ENCODE results near the gene TSPO. TPM values are rescaled to one million over a fixed set of nuclear protein-coding genes. Genes with fewer than 3 reads are reported as not detected.
"Not testable (repeated sequence)": the region's sequence is repeated elsewhere in the genome, so short reads cannot be mapped to it uniquely, and the experiment has no call there.

Gene TSPO
- 125 TPM for polyA plus RNA-seq

DNA sequence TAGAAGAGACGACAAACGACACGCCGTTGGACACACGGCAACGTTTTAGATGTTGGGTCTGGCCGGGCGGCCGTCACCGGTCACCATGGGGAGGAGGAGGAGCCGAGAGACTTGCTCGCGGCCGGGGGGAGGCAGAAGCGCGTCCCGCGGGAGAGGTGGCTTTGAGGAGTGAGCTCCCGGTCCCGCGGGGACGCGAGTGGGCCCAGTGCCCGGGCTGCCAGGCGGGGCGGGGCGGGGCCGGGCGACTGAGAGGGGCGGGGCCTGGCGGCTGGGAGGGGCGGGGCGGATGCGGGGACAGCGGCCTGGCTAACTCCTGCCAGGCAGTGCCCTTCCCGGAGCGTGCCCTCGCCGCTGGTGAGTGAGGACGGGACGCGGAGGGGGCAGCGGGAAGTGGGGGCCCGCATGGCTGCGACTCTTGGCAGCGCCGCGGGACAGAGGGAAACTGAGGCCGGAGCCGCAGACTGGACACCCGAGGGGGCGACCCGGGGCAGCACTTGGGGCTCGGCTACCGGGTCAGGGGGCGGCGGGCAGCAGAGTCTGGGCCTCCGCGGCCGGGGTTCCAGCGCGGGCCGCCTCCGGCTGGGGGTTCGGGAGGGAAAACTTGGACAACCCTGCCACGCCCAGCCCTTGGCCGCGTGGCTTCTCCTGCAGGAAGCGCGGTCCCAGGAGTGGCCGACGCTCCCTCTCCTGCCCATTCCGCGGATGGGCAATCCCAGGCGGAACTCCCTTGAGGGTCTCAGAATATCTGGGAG is at the start of gene TSPO:
Gene TSPO, plus strand, starts transcription at position 309 of the 752 bp plus-strand sequence. CDS start 7,680 bp downstream, outside the sequence.
- H3K27ac Mint-ChIP-seq: peak within 1 kb of the TSS in 2 of 3 donors; percentile 53 to 86
- peaks cover 17 to 25% (median 20%) of the 10 kb centered on the region in 3 donors for H3K4me1 Mint-ChIP-seq
- peaks cover 4% of the 10 kb centered on the region for H3K27me3 Mint-ChIP-seq
- peak within 1 kb of the TSS; percentile 69 to 97 (median 90) for H3K4me3 Mint-ChIP-seq
- no peaks in the 10 kb centered on the region for H3K9me3 Mint-ChIP-seq
- no peaks in the 10 kb centered on the region for H3K36me3 Mint-ChIP-seq

DNA sequence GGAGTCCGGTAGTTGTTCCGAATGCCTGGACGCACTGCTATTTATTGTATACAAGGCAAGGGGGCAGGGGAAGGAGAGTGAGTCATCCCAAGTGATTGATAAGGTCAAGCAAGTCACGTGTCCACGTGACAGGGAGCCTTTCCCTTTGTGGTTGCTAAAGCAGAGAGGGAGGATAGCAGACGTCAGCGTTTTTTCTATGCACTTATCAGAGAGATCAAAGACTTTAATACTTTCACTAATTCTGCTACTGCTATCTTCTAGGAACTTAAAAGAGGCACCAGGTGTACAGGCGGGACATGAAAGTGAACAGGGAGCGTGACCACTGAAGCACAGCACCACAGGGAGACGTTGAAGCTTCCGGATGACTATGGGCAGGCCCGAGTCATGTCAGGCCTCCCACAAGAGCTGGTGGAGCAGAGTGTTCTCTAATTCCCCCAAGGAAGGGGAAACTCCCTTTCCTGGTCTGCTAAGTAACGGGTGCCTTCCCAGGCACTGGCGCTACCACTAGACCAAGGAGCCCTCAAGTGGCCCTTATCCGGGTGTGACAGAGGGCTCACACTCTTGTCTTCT is 47.2 kb upstream of the TSPO start:
- H3K27me3 Mint-ChIP-seq: peaks cover 12% of the 10 kb centered on the region
- not testable (repeated sequence) for H3K4me3 Mint-ChIP-seq, H3K36me3 Mint-ChIP-seq, H3K9me3 Mint-ChIP-seq, H3K4me1 Mint-ChIP-seq, H3K27ac Mint-ChIP-seq

DNA sequence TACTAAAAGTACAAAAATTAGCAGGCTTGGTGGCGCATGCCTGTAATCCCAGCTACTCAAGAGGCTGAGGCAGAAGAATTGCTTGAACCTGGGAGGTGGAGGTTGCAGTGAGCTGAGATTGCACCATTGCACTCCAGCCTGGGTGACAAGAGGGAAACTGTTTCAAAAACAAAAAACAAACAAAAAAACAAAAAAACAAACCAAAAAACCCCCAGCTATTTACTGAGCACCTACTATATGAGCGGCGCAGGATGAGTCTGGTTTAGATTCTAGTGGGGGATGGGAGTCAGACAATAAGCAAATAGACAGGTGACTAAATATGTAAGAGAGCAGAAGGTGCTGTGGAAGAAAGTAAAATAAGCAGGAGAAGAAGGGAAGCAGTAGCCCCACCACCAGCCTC is 46.4 kb upstream of the TSPO start:
- not testable (repeated sequence) for H3K4me1 Mint-ChIP-seq, H3K27ac Mint-ChIP-seq, H3K4me3 Mint-ChIP-seq, H3K36me3 Mint-ChIP-seq, H3K9me3 Mint-ChIP-seq
- peaks cover 18% of the 10 kb centered on the region for H3K27me3 Mint-ChIP-seq

DNA sequence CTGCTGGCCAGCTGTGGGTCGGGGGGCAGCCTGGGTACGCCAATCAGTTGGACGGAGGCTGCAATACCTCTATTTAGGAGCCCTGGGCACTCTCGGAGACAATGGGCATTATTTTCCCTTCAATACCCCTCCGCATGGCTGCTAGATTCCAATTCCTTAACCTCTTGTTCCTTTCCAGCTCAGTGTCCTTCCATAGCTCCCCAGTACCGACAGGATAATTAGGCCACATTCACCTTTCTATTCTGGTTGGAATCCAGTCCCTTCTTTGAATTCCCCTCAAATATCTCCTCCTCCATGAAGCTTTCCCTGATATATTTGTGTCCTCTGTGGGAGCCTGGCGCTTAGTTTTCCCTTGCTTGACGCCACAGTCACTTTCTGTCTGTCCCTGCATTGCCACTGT is 45.1 kb upstream of the TSPO start:
- Mint-ChIP-seq H3K4me1 (peaks cover 3 to 4% (median 4%) of the 10 kb centered on the region in 3 donors), H3K27ac (no peak overlapping the region), H3K9me3 (peaks cover 0 to 1% (median 0%) of the 10 kb centered on the region in 3 donors), H3K4me3 (no peak overlapping the region), H3K36me3 (no peaks in the 10 kb centered on the region), H3K27me3 (peaks cover 22% of the 10 kb centered on the region)

DNA sequence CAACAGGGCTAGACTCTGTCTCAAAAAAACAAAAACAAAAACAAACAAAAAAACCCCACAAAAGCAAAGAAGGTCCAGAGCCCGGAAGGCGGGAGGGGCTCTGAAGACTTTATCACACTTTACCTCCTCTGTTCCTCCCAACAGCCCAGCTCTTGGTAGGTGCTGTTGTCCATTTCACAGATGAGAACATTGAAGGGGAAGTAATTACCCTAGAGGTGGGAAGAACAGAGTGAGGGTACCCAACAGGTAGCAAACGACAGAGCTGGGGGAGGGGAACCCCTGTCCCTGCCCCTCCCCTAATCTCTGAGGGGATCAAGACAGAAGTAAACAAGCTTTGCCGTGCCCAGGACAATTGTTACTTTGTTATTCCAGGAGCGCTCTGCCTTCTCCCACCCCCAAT is 41.8 kb upstream of the TSPO start:
- Mint-ChIP-seq H3K27me3 (peaks cover 45% of the 10 kb centered on the region), H3K27ac (no peak overlapping the region), H3K4me3 (peak overlapping the region in 2 of 4 donors; percentile 40 to 57), H3K4me1 (peaks cover 15 to 19% (median 15%) of the 10 kb centered on the region in 3 donors), H3K36me3 (peaks cover 1% of the 10 kb centered on the region), H3K9me3 (peaks cover 0 to 1% (median 0%) of the 10 kb centered on the region in 3 donors)

DNA sequence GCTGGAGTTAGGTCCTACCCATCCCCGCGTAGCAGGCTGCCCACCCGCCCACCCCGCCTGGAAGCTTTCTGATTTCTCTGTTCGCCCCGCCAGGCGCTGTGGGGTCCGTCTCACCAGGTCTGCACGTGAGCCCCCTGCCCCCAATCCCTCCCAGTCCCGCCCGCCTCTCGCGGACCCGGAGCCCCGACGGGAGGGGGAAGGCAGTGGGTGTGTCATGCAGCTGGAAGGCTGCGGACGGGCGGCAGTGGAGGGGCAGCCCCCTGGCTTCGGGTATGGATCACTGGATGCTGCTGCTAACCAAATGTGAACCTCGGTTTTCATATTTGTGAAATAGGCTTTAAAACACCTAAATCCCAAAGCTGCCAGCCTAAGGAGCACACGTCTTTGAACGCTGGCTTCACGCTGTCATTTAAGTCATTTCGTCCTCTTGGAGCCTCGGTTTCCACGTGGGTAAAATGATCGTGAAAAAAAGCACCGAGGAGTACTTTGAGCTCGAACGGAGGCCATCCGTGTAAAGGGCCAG is 41.4 kb upstream of the TSPO start:
- H3K36me3 Mint-ChIP-seq: peaks cover 1% of the 10 kb centered on the region
- H3K9me3 Mint-ChIP-seq: peaks cover 0 to 1% (median 0%) of the 10 kb centered on the region in 3 donors
- H3K4me3 Mint-ChIP-seq: peak overlapping the region; percentile 76 to 93 (median 84)
- peaks cover 50% of the 10 kb centered on the region for H3K27me3 Mint-ChIP-seq
- H3K27ac Mint-ChIP-seq: peak overlapping the region in 1 of 3 donors; percentile 22
- peaks cover 15 to 22% (median 19%) of the 10 kb centered on the region in 3 donors for H3K4me1 Mint-ChIP-seq

DNA sequence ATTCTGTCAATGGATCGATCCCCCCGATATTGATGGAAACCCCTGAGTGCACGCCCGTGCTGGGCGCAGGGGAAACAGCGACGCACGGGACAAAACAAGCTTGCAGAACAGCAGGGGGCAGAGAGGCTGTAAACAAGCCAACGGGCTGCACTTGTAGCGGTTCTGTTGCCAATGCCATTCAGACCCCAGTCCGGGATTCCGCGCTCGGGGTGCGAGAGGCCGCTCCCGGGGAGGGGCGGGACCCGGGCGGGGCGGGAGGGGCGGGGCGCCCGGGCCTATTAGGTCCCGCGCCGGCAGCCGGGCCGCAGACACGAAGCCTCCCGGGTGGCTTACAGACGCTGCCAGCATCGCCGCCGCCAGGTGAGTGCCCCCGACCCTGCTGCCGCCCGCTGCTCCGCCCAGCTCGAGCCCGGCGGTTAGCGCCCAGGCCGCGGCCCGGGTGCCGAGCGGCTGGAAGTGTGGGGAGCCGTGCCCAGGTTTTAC is 40.9 kb upstream of the TSPO start, which contains the start of gene BIK:
Gene BIK, plus strand, starts transcription at position 307 of the 483 bp plus-strand sequence. CDS start 13,273 bp downstream, outside the sequence.
- H3K27ac Mint-ChIP-seq: peak within 1 kb of the TSS in 1 of 3 donors; percentile 22

DNA sequence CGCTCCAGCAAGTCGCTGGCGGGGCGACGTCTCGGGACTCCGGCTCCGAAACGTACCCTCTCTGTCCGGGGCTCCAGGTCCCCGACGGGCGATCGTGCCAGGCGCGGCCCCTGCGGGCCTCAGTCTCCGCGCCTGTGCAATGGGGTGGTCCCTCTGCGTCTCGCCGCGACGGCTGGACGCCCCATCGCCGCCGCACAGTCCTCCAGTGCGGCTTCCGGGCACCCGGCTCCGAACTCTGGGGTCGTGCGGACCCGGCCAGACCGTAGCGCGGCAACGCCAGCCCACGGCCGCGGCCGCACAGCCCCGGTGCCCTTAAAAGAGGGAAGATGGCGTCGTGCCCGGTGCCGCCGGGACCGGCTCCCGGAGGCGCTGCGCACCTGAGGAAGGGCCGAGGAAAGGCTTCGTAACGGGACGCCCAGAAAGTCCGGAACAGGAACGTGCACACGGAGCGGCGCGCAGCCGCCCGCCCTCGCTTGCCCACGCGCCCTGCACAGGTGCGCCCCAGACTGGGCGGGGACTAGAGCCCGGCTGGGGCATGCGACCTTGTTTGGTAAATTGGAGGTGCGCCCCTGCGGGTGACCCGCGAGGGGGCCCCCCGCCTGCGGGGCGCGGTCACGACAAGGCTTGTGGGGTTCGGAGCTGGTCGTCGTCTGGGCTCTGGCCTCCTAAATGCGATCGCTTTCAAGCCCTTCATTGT is 40.3 kb upstream of the TSPO start:
- Mint-ChIP-seq H3K27me3 (peaks cover 54% of the 10 kb centered on the region), H3K27ac (peak overlapping the region in 1 of 3 donors; percentile 1)

More for the DNA sequence above, 40.9 kb upstream of the TSPO start, which contains the start of gene BIK:
- peaks cover 15 to 25% (median 21%) of the 10 kb centered on the region in 3 donors for H3K4me1 Mint-ChIP-seq
- peaks cover 1% of the 10 kb centered on the region for H3K36me3 Mint-ChIP-seq
- peak within 1 kb of the TSS; percentile 76 to 93 (median 84) for H3K4me3 Mint-ChIP-seq
- peaks cover 0 to 1% (median 0%) of the 10 kb centered on the region in 3 donors for H3K9me3 Mint-ChIP-seq
- peaks cover 51% of the 10 kb centered on the region for H3K27me3 Mint-ChIP-seq

DNA sequence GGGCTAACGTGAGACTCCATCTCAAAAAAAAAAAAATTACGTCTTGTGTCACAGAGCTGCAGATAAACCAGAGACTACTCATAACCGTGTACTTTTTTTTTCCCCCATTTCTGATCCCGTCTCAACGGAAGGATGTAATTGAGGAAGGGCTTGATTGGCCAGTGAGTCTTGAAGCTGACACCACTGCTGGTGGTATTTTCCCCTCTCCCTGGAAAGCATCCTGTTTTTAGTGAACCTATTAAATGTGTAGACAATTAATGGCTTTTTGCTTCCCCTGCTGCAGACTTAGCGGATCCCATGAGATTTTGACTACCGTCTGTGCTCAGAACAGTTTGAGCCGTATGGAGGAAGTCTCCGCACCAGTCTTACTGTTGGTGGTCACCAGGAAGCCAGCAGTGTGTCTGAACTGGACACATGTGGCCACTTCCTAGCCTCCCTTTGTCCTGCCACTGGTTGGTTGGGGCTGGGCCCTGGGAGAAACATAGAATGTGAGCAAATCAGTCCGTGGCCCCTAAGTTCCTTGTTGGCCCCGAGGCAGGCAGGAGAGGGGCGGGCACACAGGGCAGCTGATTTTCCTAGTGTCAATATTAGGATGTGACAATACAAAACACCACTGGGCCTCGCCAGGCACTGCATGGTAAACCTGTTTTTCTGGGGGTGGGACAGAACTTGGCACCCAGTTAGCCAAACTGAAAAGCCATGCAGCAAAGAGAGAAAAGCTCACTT is 37.7 kb upstream of the TSPO start:
- Mint-ChIP-seq H3K9me3 (peaks cover 0 to 1% (median 0%) of the 10 kb centered on the region in 3 donors), H3K4me3 (peak overlapping the region; percentile 12 to 88 (median 55)), H3K4me1 (peaks cover 27 to 37% (median 36%) of the 10 kb centered on the region in 3 donors), H3K27me3 (peaks cover 57% of the 10 kb centered on the region), H3K27ac (peak overlapping the region in 2 of 3 donors; percentile 61 to 77), H3K36me3 (peaks cover 1% of the 10 kb centered on the region)

More for the DNA sequence above, 40.3 kb upstream of the TSPO start:
- H3K4me1 Mint-ChIP-seq: peaks cover 20 to 30% (median 26%) of the 10 kb centered on the region in 3 donors
- peaks cover 0 to 1% (median 0%) of the 10 kb centered on the region in 3 donors for H3K9me3 Mint-ChIP-seq
- H3K36me3 Mint-ChIP-seq: peaks cover 1% of the 10 kb centered on the region
- peak overlapping the region; percentile 67 to 90 (median 80) for H3K4me3 Mint-ChIP-seq

DNA sequence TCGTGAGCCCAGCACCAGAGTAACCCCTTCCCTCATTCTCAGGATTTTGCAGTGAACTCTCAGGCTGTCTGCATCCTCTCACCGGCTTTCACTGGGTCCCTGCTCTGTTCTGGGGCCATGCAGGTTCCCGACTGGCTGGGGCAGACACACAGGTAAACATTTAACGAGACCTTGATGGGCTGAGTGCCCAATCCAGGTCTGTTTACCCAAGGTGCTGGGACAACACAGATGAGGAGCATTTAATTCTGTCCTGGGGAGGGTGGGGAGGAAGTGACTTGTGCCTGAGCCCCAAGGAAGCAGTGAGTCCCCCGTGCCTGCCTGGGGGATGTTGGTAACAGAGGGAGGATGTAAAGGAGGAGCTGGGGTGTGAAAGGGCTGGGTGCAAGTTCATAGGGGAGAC is 36.4 kb upstream of the TSPO start:
- H3K27me3 Mint-ChIP-seq: peaks cover 59% of the 10 kb centered on the region
- H3K4me1 Mint-ChIP-seq: peaks cover 36 to 46% (median 43%) of the 10 kb centered on the region in 3 donors
- H3K36me3 Mint-ChIP-seq: peaks cover 1% of the 10 kb centered on the region
- H3K9me3 Mint-ChIP-seq: no peaks in the 10 kb centered on the region
- peak overlapping the region in 1 of 3 donors; percentile 68 for H3K27ac Mint-ChIP-seq
- H3K4me3 Mint-ChIP-seq: peak overlapping the region in 2 of 4 donors; percentile 73 to 80

DNA sequence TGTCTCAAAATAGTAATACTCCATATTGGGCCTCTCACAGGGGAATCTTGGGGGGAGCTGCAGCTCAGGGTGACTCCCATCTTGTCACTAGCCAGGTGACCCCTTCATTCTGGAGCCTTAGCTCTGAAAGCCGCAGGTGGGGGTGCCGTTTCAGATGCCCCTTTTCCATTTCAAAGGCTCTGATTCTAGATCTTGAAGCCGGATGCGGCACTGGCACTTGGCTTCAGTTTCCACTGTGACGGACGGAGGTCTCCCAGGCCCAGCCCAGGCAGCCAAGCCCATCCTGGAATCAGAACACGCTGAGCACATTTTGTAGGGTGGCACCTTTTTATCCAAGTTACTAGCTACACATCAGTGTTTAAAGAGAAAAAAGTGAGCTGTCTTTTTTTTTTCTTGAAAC is 34.4 kb upstream of the TSPO start:
- no peaks in the 10 kb centered on the region for H3K36me3 Mint-ChIP-seq
- peaks cover 0 to 2% (median 0%) of the 10 kb centered on the region in 3 donors for H3K9me3 Mint-ChIP-seq
- H3K27me3 Mint-ChIP-seq: peaks cover 65% of the 10 kb centered on the region
- H3K4me1 Mint-ChIP-seq: peaks cover 38 to 47% (median 45%) of the 10 kb centered on the region in 3 donors
- H3K27ac Mint-ChIP-seq: no peak overlapping the region
- peak overlapping the region in 1 of 4 donors; percentile 80 for H3K4me3 Mint-ChIP-seq

DNA sequence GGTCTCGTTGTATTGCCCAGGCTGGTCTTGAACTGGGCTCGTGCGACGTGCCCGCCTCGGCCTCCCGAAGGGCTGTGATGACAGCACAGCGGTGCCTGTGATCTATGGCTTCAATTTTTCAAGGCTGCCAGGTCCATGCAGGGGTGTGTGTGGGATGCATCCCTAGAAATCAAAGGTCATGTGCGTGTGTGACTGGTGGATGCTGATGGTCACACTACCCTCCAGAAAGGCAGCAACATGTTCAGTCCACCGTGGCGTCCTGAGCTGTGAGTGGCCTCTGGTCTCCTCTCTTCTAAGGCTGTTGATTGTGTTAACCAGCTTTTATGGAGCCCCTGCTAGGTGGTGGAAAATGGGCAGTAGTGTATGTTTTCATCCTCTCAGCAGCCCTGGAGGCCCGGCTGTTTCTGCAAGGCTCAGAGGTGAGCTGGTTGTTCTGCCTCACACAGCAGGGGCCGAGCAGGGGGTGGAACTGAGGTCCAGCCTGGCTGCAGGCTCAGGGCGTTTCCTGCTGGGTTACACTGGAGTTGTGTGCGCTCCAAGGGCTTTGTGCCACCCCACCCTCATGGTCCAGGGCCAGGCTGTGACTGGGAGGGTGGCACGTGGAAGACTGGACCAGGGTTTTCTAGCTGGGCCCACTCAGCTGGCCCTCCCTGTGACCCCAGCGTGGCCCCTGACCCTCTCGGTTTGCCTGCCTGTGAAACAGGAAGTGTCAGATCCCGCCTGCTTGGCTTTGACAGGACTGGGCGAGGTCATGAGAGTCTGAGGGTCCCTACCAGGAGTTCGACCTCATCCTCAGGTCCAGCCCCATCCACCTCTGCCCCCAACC is 33.1 kb upstream of the TSPO start:
- Mint-ChIP-seq H3K36me3 (no peaks in the 10 kb centered on the region), H3K27me3 (peaks cover 64% of the 10 kb centered on the region), H3K4me3 (peak overlapping the region; percentile 60 to 93 (median 62)), H3K9me3 (peaks cover 0 to 2% (median 0%) of the 10 kb centered on the region in 3 donors), H3K4me1 (peaks cover 40 to 55% (median 47%) of the 10 kb centered on the region in 3 donors), H3K27ac (peak overlapping the region in 2 of 3 donors; percentile 62 to 73)

DNA sequence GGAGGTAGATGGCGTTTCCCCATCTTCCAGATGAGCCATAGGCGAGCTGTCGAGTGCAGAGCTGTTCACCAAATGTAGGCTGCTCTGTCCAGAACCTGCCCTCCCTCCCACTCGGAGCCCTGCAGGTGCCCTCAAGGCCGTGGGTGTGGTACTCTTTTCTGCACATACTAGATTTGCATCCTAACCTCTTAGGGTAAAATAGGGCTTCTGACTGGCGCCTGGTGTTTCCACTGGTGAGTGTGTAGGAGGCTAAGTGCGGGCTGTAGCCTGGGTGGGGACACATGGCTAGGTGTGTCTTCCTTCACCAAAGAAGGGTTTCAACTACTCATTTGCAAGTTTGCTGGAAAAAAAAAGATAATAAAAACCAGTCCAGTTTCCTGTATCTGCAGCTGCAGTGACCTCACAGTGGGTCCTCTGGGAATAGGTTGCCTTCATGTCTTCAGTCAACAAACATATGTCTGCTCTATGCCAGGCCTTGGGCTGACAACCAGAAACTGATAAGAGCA is 32.4 kb upstream of the TSPO start:
- peaks cover 0 to 2% (median 0%) of the 10 kb centered on the region in 3 donors for H3K9me3 Mint-ChIP-seq
- H3K27ac Mint-ChIP-seq: peak overlapping the region in 2 of 3 donors; percentile 62 to 73
- H3K4me1 Mint-ChIP-seq: peaks cover 34 to 49% (median 40%) of the 10 kb centered on the region in 3 donors
- H3K4me3 Mint-ChIP-seq: peak overlapping the region; percentile 60 to 93 (median 62)
- no peaks in the 10 kb centered on the region for H3K36me3 Mint-ChIP-seq
- peaks cover 56% of the 10 kb centered on the region for H3K27me3 Mint-ChIP-seq

All from IgD-negative memory B cell (primary cell).